ENCODE results near the gene DMKN.

Gene DMKN

DNA sequence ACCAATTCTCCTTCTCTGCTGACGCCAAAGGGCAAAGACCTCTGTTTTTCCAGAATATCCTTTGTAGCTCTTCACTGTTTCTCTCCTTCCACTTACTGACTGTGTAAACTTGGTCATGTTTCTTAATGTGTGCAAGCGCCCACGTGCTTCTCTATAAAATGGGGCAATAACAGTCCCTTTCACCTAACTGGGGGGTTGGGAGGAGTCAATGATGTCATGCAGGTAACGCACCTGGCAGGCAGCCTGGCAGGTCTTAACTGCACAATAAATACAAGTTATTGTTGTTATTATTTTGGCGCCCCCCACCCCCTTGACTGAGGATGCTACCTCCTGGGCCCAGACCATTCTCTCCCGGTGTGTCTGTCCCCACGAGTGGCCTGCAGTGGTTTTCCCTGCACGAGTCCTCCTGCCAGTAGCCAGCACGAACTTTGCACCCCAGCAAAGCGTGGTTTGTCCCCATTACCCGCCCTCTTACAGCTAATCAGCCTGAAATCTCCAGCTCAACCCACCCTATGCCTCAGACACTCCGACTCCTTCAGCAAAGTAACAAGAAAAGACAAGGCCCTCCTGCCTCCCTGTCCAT lies 9.4 kb upstream of the DMKN start:
- no peak overlapping the region for H3K4me3 ChIP-seq (ENCODE audit: low read length)
- no peak for TF ChIP-seq CTCF (IDR thresholded peaks at IDR 0.05; ENCODE audit: insufficient read depth, low read depth, low read length, missing control alignments)
- peak; percentile 58 for DNase-seq (ENCODE audit: low read depth)

DNA sequence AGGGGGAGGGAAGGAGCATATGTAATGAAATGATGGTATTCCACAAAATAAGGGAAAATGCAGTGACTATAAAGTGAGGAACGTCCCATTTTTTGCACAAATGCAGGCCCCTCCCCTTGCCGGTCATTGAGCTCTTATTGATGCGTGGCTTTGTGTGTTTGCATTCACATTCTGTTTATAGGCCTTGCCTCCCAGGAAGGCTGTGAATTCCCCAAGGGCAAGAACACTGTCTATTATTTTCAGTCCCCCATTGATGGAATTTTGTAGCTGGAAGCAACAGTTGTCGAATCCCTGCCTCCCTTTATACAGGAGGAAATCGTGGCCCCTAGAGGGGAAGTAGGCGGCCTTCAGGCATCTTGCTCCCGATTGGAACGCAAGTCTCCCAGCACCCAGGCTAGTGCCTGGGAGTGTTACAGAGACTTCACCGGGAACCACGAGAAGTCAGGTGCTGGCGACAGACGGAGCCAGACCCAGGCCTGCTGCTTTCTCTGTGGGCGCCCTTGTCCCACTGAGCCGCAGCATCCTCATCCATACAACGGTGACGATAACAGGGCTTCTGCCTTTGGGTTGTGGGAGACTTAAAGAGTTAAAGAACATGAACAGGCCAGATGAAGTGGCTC lies 7.8 kb upstream of the DMKN start:
- TF ChIP-seq CTCF (IDR thresholded peaks at IDR 0.05; ENCODE audit: insufficient read depth, low read depth, low read length, missing control alignments) = no peak
- H3K4me3 ChIP-seq (ENCODE audit: low read length) = no peak overlapping the region

GRCh38 chr19:35519291-35519690 lies 5.8 kb upstream of the DMKN start:
- H3K4me3 ChIP-seq (ENCODE audit: low read length) = no peak overlapping the region
- peak; percentile 97 for DNase-seq (ENCODE audit: low read depth)
- no peak for TF ChIP-seq CTCF (IDR thresholded peaks at IDR 0.05; ENCODE audit: insufficient read depth, low read depth, low read length, missing control alignments)

More for the DNA sequence above, 7.8 kb upstream of the DMKN start:
- no peak for DNase-seq (ENCODE audit: low read depth)

- DNase-seq (ENCODE audit: low read depth) = peak; percentile 94
- H3K4me3 ChIP-seq (ENCODE audit: low read length) = no peak overlapping the region
- no peak for TF ChIP-seq CTCF (IDR thresholded peaks at IDR 0.05; ENCODE audit: insufficient read depth, low read depth, low read length, missing control alignments)
These were observed 4.9 kb upstream of the DMKN start for GRCh38 chr19:35518313-35518712.

- no peak for TF ChIP-seq CTCF (IDR thresholded peaks at IDR 0.05; ENCODE audit: insufficient read depth, low read depth, low read length, missing control alignments)
- DNase-seq (ENCODE audit: low read depth) = no peak
- no peak overlapping the region for H3K4me3 ChIP-seq (ENCODE audit: low read length)
These were observed 3.9 kb upstream of the DMKN start for GRCh38 chr19:35517342-35517741.

- DNase-seq (ENCODE audit: low read depth) = no peak
- TF ChIP-seq CTCF (IDR thresholded peaks at IDR 0.05; ENCODE audit: insufficient read depth, low read depth, low read length, missing control alignments) = no peak
- no peak overlapping the region for H3K4me3 ChIP-seq (ENCODE audit: low read length)
These were observed 2.9 kb upstream of the DMKN start for GRCh38 chr19:35516310-35516709.

GRCh38 chr19:35514282-35514809 lies 897 bp upstream of the DMKN start:
- no peak overlapping the region for H3K4me3 ChIP-seq (ENCODE audit: low read length)
- no peak for TF ChIP-seq CTCF (IDR thresholded peaks at IDR 0.05; ENCODE audit: insufficient read depth, low read depth, low read length, missing control alignments)
- peak; percentile 48 for DNase-seq (ENCODE audit: low read depth)
